CD4-positive, alpha-beta T cell treated with Interferon gamma for 1 hour (primary cell): ENCODE results near the gene KCNAB3.

Source experiments
- DNase-seq: peaks from one replicate; pipeline ENCODE4 v3.0.0-alpha.2; 2020

Gene KCNAB3

GRCh38 chr17:7935859-7936258 lies 6.2 kb upstream of the KCNAB3 start:
- DNase-seq = no peak

GRCh38 chr17:7932949-7933348 lies 3.3 kb upstream of the KCNAB3 start:
- DNase-seq = peak; percentile 65

GRCh38 chr17:7932483-7932891 lies 2.8 kb upstream of the KCNAB3 start:
- DNase-seq = peak; percentile 14

- peak; percentile 100 for DNase-seq
Measured at GRCh38 chr17:7931709-7932482, 2.2 kb upstream of the KCNAB3 start, which contains the start of the genes CNTROB and TRAPPC1. CNTROB (plus strand) TSS chr17:7932206; CDS start chr17:7933080, 874 bp downstream. TRAPPC1 (minus strand) TSS chr17:7931946; CDS start chr17:7931829, 117 bp downstream.

GRCh38 chr17:7930841-7931631 lies 1.4 kb upstream of the KCNAB3 start:
- no peak for DNase-seq

GRCh38 chr17:7927596-7927995 lies 2.1 kb downstream of the KCNAB3 start:
- no peak for DNase-seq

GRCh38 chr17:7922845-7923628 lies 6.6 kb downstream of the KCNAB3 start:
- DNase-seq = peak; percentile 83

- no peak for DNase-seq
Measured at GRCh38 chr17:7922269-7922844, 7.3 kb downstream of the KCNAB3 start.

GRCh38 chr17:7916808-7917207 lies 12.8 kb downstream of the KCNAB3 start:
- no peak for DNase-seq

GRCh38 chr17:7916385-7916682 lies 13.3 kb downstream of the KCNAB3 start:
- DNase-seq = no peak

- peak; percentile 87 for DNase-seq
Measured at GRCh38 chr17:7915611-7916384, 13.9 kb downstream of the KCNAB3 start, which contains the start of gene RNF227. RNF227 (minus strand) TSS chr17:7916289; CDS start chr17:7916195, 94 bp downstream.

GRCh38 chr17:7915179-7915610 lies 14.5 kb downstream of the KCNAB3 start:
- DNase-seq = no peak

GRCh38 chr17:7912927-7913524 lies 16.6 kb downstream of the KCNAB3 start:
- peak; percentile 58 for DNase-seq

- no peak for DNase-seq
Measured at GRCh38 chr17:7911116-7911515, 18.5 kb downstream of the KCNAB3 start.

GRCh38 chr17:7910711-7911110 lies 18.9 kb downstream of the KCNAB3 start:
- no peak for DNase-seq

- no peak for DNase-seq
Measured at GRCh38 chr17:7910281-7910680, 19.4 kb downstream of the KCNAB3 start.

- no peak for DNase-seq
Measured at GRCh38 chr17:7909089-7909488, 20.6 kb downstream of the KCNAB3 start.

GRCh38 chr17:7903154-7904103 lies 26.2 kb downstream of the KCNAB3 start:
- no peak for DNase-seq

- peak; percentile 27 for DNase-seq
Measured at GRCh38 chr17:7897773-7898172, 31.9 kb downstream of the KCNAB3 start.

GRCh38 chr17:7897090-7897489 lies 32.6 kb downstream of the KCNAB3 start:
- DNase-seq = no peak
